Mesothelial cell of epicardium (in vitro differentiated cells): Measurements from ENCODE around the gene ANKRD17. TPM values are rescaled to one million over a fixed set of nuclear protein-coding genes. Genes with fewer than 3 reads are reported as not detected.
"Not testable (repeated sequence)": the region's sequence is repeated elsewhere in the genome, so short reads cannot be mapped to it uniquely, and the experiment has no call there.

Experiments used
- DNase-seq, 2 experiments: peaks; one replicate each; pipeline ENCODE4 v3.0.0; 2021; ENCODE audit warnings: low spot score in 2 of 2; ENCODE audit not compliant: unreplicated experiment in 2 of 2
- H3K27ac Mint-ChIP-seq: 2 replicates; pipeline ENCODE4 v1.8.0; 2021; ENCODE audit warnings: mixed read lengths
- H3K27me3 Mint-ChIP-seq: 2 replicates; pipeline ENCODE4 v1.8.0; 2021; ENCODE audit warnings: low read depth, mixed read lengths
- H3K36me3 Mint-ChIP-seq: 2 replicates; pipeline ENCODE4 v1.8.0; 2021; ENCODE audit warnings: mixed read lengths
- H3K4me1 Mint-ChIP-seq: 2 replicates; pipeline ENCODE4 v1.8.0; 2021; ENCODE audit warnings: mixed read lengths
- H3K4me3 Mint-ChIP-seq: 2 replicates; pipeline ENCODE4 v1.8.0; 2021; ENCODE audit warnings: mild to moderate bottlenecking, moderate library complexity, mixed read lengths
- H3K9me3 Mint-ChIP-seq: 2 replicates; pipeline ENCODE4 v1.8.0; 2021; ENCODE audit warnings: mixed read lengths
- CTCF ChIP-seq: fragments of 200-600 bp; sonication (generic); IDR thresholded peaks from one replicate; pipeline ENCODE4 v1.5.0; 2021; ENCODE audit warnings: antibody characterized with exemption; ENCODE audit not compliant: unreplicated experiment
- total RNA-seq: library from RNA; stranded (reverse); gene quantifications from 3 replicates; pipeline ENCODE4 v1.2.1, GENCODE V29; 2021

Gene ANKRD17
- total RNA-seq, 1 donor from 2014 or later: 92.5 TPM

GRCh38 chr4:73230865-73231517 is 27.6 kb downstream of the ANKRD17 start:
- no peak for DNase-seq
- no peaks in the 10 kb centered on the region for H3K27me3 Mint-ChIP-seq
- no peaks in the 10 kb centered on the region for H3K9me3 Mint-ChIP-seq
- H3K27ac Mint-ChIP-seq: peak overlapping the region; percentile 26
- peaks cover 24% of the 10 kb centered on the region for H3K36me3 Mint-ChIP-seq
- H3K4me1 Mint-ChIP-seq: no peaks in the 10 kb centered on the region
- no peak overlapping the region for H3K4me3 Mint-ChIP-seq
- no peak for TF ChIP-seq CTCF

GRCh38 chr4:73228800-73229199 is 29.8 kb downstream of the ANKRD17 start:
- H3K27me3 Mint-ChIP-seq, H3K4me3 Mint-ChIP-seq, H3K9me3 Mint-ChIP-seq, DNase-seq, H3K4me1 Mint-ChIP-seq, H3K27ac Mint-ChIP-seq: not testable (repeated sequence)
- peaks cover 12% of the 10 kb centered on the region for H3K36me3 Mint-ChIP-seq

GRCh38 chr4:73224886-73225285 is 33.7 kb downstream of the ANKRD17 start:
- no peak for DNase-seq
- Mint-ChIP-seq H3K4me1 (peaks cover 22% of the 10 kb centered on the region), H3K4me3 (no peak overlapping the region), H3K27ac (peak overlapping the region; percentile 74), H3K9me3 (no peaks in the 10 kb centered on the region), H3K36me3 (peaks cover 3% of the 10 kb centered on the region), H3K27me3 (no peaks in the 10 kb centered on the region)
- TF ChIP-seq CTCF: no peak

- H3K27ac Mint-ChIP-seq: peak overlapping the region; percentile 90
- no peak overlapping the region for H3K4me3 Mint-ChIP-seq
These were observed 35.3 kb downstream of the ANKRD17 start for GRCh38 chr4:73223258-73223650.

GRCh38 chr4:73222466-73223257 is 35.9 kb downstream of the ANKRD17 start:
- Mint-ChIP-seq H3K4me3 (no peak overlapping the region), H3K27me3 (no peaks in the 10 kb centered on the region), H3K4me1 (peaks cover 22% of the 10 kb centered on the region), H3K9me3 (no peaks in the 10 kb centered on the region), H3K27ac (no peak overlapping the region), H3K36me3 (no peaks in the 10 kb centered on the region)
- no peak for DNase-seq
- no peak for TF ChIP-seq CTCF

More at GRCh38 chr4:73223258-73223650, 35.3 kb downstream of the ANKRD17 start:
- H3K4me1 Mint-ChIP-seq: peaks cover 22% of the 10 kb centered on the region
- no peak for DNase-seq
- no peak for TF ChIP-seq CTCF
- no peaks in the 10 kb centered on the region for H3K36me3 Mint-ChIP-seq
- no peaks in the 10 kb centered on the region for H3K9me3 Mint-ChIP-seq
- H3K27me3 Mint-ChIP-seq: no peaks in the 10 kb centered on the region

GRCh38 chr4:73221734-73222133 is 36.9 kb downstream of the ANKRD17 start:
- DNase-seq: no peak
- no peaks in the 10 kb centered on the region for H3K27me3 Mint-ChIP-seq
- peak overlapping the region; percentile 57 for H3K4me3 Mint-ChIP-seq
- no peaks in the 10 kb centered on the region for H3K9me3 Mint-ChIP-seq
- H3K36me3 Mint-ChIP-seq: no peaks in the 10 kb centered on the region
- no peak for TF ChIP-seq CTCF
- peaks cover 22% of the 10 kb centered on the region for H3K4me1 Mint-ChIP-seq
- peak overlapping the region; percentile 86 for H3K27ac Mint-ChIP-seq
